ENCODE measurements around the gene WNT9B.
"Not testable (repeated sequence)": the region's sequence is repeated elsewhere in the genome, so short reads cannot be mapped to it uniquely, and the experiment has no call there.

The WNT9B gene

GRCh38 chr17:46908068-46908737 is 56.8 kb downstream of the WNT9B start:
- no peak for DNase-seq

- no peak for DNase-seq
Measured at GRCh38 chr17:46910179-46910927, 59.0 kb downstream of the WNT9B start.

GRCh38 chr17:46911311-46911710 is 59.9 kb downstream of the WNT9B start:
- DNase-seq = no peak

- DNase-seq = no peak
Measured at GRCh38 chr17:46915596-46915995, 64.2 kb downstream of the WNT9B start.

GRCh38 chr17:46916211-46916610 is 64.8 kb downstream of the WNT9B start:
- no peak for DNase-seq

GRCh38 chr17:46916623-46917022 is 65.2 kb downstream of the WNT9B start:
- DNase-seq = no peak

GRCh38 chr17:46917041-46917440 is 65.7 kb downstream of the WNT9B start:
- DNase-seq = no peak

- no peak for DNase-seq
Measured at GRCh38 chr17:46917516-46917915, 66.1 kb downstream of the WNT9B start.

GRCh38 chr17:46921962-46922361 is 70.6 kb downstream of the WNT9B start:
- DNase-seq = not testable (repeated sequence)

- DNase-seq = no peak
Measured at GRCh38 chr17:46922487-46922803, 71.1 kb downstream of the WNT9B start.

- DNase-seq = peak in 57 of 58 donors; percentile 71 to 95 (median 87)
Measured at GRCh38 chr17:46922804-46923635, 71.6 kb downstream of the WNT9B start, which contains the start of gene GOSR2. GOSR2 (plus strand) TSS chr17:46923160; CDS start chr17:46923193, 33 bp downstream.

GRCh38 chr17:46925185-46925868 is 73.9 kb downstream of the WNT9B start:
- no peak for DNase-seq

GRCh38 chr17:46928467-46929261 is 77.3 kb downstream of the WNT9B start:
- no peak for DNase-seq

- no peak for DNase-seq
Measured at GRCh38 chr17:46929413-46929812, 78.0 kb downstream of the WNT9B start.

GRCh38 chr17:46930051-46930450 is 78.7 kb downstream of the WNT9B start:
- no peak for DNase-seq

- no peak for DNase-seq
Measured at GRCh38 chr17:46931596-46931995, 80.2 kb downstream of the WNT9B start.

- DNase-seq = no peak
Measured at GRCh38 chr17:46935658-46936266, 84.4 kb downstream of the WNT9B start.

Data from anterior cingulate cortex (tissue), 58 donors.